ENCODE measurements around the gene COPG2.
"Not testable (repeated sequence)": the region's sequence is repeated elsewhere in the genome, so short reads cannot be mapped to it uniquely, and the experiment has no call there.

The COPG2 gene

DNA sequence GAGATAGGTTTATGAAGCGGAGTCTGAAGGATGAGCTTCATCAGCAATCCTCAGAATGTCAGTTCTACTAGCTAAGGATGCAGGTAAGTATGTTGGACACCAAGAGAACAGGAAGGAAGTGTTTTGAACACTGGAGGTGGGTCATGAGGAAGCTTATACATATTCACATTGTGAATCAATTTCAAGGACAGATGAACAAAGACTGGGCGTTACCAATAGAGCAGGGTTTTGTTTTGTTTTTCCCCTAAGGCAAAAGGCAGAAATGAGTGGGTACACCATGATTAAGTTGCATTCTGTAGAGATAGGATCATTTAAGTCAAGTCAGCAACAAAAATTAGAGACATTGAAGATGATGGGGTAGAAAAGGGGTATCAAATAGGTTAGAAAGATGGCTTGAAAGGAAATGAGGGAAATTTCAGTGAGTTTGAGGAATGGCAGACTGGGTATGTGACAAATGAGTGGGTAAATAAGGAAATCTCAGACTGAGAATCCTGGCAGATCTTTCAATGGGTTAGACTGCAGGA is 125.0 kb downstream of the COPG2 start:
- intact Hi-C loops (cut with DNase I; ENCODE audit: low total_unique reads): no loop called here
- no peak overlapping the region for H3K4me3 ChIP-seq
- H3K9me3 ChIP-seq: no peaks in the 10 kb centered on the region
- no peak for DNase-seq
- H3K27me3 ChIP-seq: no peaks in the 10 kb centered on the region
- no peak overlapping the region for H3K27ac ChIP-seq
- H3K36me3 ChIP-seq: peaks cover 0 to 26% (median 10%) of the 10 kb centered on the region in 3 donors
- H3K4me1 ChIP-seq: no peaks in the 10 kb centered on the region
- TF ChIP-seq, protein P1, sequence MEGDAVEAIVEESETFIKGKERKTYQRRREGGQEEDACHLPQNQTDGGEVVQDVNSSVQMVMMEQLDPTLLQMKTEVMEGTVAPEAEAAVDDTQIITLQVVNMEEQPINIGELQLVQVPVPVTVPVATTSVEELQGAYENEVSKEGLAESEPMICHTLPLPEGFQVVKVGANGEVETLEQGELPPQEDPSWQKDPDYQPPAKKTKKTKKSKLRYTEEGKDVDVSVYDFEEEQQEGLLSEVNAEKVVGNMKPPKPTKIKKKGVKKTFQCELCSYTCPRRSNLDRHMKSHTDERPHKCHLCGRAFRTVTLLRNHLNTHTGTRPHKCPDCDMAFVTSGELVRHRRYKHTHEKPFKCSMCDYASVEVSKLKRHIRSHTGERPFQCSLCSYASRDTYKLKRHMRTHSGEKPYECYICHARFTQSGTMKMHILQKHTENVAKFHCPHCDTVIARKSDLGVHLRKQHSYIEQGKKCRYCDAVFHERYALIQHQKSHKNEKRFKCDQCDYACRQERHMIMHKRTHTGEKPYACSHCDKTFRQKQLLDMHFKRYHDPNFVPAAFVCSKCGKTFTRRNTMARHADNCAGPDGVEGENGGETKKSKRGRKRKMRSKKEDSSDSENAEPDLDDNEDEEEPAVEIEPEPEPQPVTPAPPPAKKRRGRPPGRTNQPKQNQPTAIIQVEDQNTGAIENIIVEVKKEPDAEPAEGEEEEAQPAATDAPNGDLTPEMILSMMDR (IDR thresholded peaks at IDR 0.05): no peak

DNA sequence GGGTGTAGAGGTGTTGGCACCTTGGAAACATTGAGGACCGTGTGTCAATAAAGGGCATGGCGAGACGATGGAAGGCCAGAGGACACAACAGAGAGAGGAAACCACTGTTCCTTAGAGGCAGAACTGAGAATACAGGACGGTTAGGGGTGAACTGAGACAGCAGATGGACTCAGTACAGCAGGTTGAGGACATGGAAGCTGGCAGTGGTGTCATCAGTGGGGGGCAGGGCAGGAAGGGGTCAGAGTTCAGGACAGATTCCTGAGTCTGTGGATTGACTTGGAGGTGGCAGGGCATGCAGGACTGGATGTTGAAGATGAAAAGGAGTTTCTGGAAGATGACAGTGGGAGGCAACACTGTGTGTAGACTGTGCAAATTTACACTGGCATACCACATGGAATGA is 126.3 kb downstream of the COPG2 start:
- H3K27me3 ChIP-seq; H3K9me3 ChIP-seq; H3K27ac ChIP-seq; H3K4me1 ChIP-seq; H3K4me3 ChIP-seq; intact Hi-C loops (cut with DNase I; ENCODE audit: low total_unique reads); DNase-seq: not testable (repeated sequence)
- peaks cover 0 to 31% (median 6%) of the 10 kb centered on the region in 3 donors for H3K36me3 ChIP-seq

DNA sequence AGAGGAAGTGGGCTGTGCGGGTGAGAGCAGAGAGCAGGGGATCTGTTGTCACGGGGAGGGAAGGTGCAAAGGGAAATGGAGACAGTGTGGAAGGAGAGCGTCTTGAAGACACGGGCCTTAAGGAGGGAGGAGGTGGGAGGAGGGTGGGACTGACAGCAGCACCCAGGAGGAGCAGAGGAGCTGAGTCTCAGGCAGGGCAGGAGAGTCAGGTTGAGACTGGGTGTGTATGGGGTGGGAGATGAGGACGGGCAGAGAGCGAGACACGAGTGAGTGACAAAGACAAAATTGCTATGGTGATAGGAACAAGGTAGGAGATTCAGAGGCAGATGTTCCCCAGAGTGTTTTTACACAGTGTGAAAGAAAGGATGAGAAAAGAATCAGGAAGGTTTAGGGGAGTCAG is 127.3 kb downstream of the COPG2 start:
- DNase-seq; H3K4me3 ChIP-seq; intact Hi-C loops (cut with DNase I; ENCODE audit: low total_unique reads): not testable (repeated sequence)

DNA sequence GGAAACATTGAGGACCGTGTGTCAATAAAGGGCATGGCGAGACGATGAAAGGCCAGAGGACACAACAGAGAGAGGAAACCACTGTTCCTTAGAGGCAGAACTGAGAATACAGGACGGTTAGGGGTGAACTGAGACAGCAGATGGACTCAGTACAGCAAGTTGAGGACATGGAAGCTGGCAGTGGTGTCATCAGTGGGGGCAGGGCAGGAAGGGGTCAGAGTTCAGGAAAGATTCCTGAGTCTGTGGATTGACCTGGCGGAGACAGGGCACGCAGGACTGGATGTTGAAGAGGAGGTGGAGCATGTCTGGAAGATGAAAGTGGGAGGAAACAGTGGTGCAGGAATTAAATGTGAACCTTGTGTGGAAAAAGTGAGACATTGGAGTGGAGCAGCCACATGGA is 130.7 kb downstream of the COPG2 start:
- intact Hi-C loops (cut with DNase I; ENCODE audit: low total_unique reads); H3K4me1 ChIP-seq; DNase-seq; H3K4me3 ChIP-seq; H3K9me3 ChIP-seq; H3K27ac ChIP-seq; H3K27me3 ChIP-seq: not testable (repeated sequence)
- H3K36me3 ChIP-seq: peaks cover 0 to 44% (median 0%) of the 10 kb centered on the region in 3 donors

More for the DNA sequence above, 127.3 kb downstream of the COPG2 start:
- H3K27me3 ChIP-seq, H3K4me1 ChIP-seq, H3K9me3 ChIP-seq, H3K27ac ChIP-seq: not testable (repeated sequence)
- peaks cover 0 to 31% (median 6%) of the 10 kb centered on the region in 3 donors for H3K36me3 ChIP-seq

GRCh38 chr7:130529417-130529816 is 139.1 kb downstream of the COPG2 start:
- no peaks in the 10 kb centered on the region for H3K9me3 ChIP-seq
- no peaks in the 10 kb centered on the region for H3K27me3 ChIP-seq
- peaks cover 0 to 60% (median 11%) of the 10 kb centered on the region in 3 donors for H3K36me3 ChIP-seq
- no peak overlapping the region for H3K27ac ChIP-seq
- H3K4me3 ChIP-seq: no peak overlapping the region
- no peak for DNase-seq
- intact Hi-C loops (cut with DNase I; ENCODE audit: low total_unique reads): no loop called here
- TF ChIP-seq, protein P1 (IDR thresholded peaks at IDR 0.05): no peak
- no peaks in the 10 kb centered on the region for H3K4me1 ChIP-seq

DNA sequence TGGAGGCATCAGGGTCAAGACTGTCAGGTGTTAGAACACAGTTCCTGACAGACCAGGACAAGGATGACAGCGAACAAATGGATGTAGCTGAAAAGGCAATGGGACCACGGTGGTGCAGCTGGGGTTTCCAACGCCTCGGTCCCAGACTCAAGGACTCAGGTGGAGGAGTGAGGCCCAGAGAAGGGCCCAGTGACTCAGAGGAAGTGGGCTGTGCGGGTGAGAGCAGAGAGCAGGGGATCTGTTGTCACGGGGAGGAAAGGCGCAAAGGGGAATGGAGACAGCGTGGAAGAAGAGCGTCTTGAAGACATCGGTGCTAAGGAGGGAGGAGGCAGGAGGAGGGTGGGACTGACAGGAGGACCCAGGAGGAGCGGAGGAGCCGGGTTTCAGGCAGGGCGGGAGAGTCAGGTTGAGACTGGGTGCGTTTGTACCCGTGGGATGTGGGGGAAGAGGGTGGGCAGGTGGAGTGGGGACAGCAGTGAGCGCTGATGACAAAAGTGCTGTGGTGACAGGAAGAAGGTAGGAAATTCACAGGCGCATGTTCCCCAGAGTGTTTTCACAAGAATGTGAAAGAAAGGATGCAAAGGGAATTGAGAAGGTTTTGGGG is 140.7 kb downstream of the COPG2 start:
- intact Hi-C loops (cut with DNase I; ENCODE audit: low total_unique reads); H3K27me3 ChIP-seq; H3K9me3 ChIP-seq; H3K4me1 ChIP-seq; H3K27ac ChIP-seq; H3K4me3 ChIP-seq; DNase-seq: not testable (repeated sequence)
- peaks cover 0 to 63% (median 10%) of the 10 kb centered on the region in 3 donors for H3K36me3 ChIP-seq

DNA sequence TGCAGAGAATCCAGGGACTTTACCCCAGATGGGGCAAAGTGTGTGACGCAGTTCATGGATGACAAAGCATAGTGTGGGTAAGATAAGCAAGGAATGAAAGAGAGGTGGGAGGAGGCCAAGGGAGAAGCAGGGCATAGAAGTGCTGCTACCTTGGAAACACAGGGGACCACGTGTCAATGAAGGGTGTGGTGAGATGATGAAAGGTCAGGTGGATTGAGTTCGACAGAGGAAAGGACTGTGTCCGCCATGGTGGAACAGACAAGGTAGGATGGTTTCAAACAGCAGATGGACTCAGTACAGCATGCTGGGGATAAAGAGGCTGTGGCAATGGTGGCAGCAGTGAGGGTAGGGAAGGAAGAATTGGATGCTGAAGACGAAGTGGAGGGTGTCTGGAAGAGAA is 143.9 kb downstream of the COPG2 start:
- H3K27ac ChIP-seq: no peak overlapping the region
- H3K4me3 ChIP-seq: no peak overlapping the region
- H3K36me3 ChIP-seq: peaks cover 0 to 36% (median 3%) of the 10 kb centered on the region in 3 donors
- TF ChIP-seq, protein P1 (IDR thresholded peaks at IDR 0.05): no peak
- DNase-seq: no peak
- intact Hi-C loops (cut with DNase I; ENCODE audit: low total_unique reads): no loop called here
- no peaks in the 10 kb centered on the region for H3K9me3 ChIP-seq
- H3K4me1 ChIP-seq: no peaks in the 10 kb centered on the region
- no peaks in the 10 kb centered on the region for H3K27me3 ChIP-seq

DNA sequence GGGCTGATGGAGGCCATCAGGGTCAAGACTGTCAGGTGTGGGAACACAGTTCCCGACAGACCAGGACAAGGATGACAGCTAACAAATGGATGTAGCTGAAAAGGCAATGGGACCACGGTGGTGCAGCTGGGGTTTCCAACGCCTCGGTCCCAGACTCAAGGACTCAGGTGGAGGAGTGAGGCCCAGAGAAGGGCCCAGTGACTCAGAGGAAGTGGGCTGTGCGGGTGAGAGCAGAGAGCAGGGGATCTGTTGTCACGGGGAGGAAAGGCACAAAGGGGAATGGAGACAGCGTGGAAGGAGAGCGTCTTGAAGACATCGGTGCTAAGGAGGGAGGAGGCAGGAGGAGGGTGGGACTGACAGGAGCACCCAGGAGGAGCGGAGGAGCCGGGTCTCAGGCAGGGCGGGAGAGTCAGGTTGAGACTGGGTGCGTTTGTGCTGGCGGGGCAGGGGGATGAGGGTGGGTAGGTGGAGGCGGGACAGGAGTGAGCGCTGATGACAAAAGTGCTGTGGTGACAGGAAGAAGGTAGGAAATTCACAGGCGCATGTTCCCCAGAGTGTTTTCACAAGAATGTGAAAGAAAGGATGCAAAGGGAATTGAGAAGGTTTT is 144.9 kb downstream of the COPG2 start:
- H3K27ac ChIP-seq; H3K9me3 ChIP-seq; DNase-seq; H3K27me3 ChIP-seq; H3K4me3 ChIP-seq; intact Hi-C loops (cut with DNase I; ENCODE audit: low total_unique reads); H3K4me1 ChIP-seq: not testable (repeated sequence)
- H3K36me3 ChIP-seq: peaks cover 0 to 27% (median 3%) of the 10 kb centered on the region in 3 donors

All from tibial artery (tissue), 4 donors.